Measurements from ENCODE around the gene MISP3.
"Not testable (repeated sequence)": the region's sequence is repeated elsewhere in the genome, so short reads cannot be mapped to it uniquely, and the experiment has no call there.

Gene MISP3

DNA sequence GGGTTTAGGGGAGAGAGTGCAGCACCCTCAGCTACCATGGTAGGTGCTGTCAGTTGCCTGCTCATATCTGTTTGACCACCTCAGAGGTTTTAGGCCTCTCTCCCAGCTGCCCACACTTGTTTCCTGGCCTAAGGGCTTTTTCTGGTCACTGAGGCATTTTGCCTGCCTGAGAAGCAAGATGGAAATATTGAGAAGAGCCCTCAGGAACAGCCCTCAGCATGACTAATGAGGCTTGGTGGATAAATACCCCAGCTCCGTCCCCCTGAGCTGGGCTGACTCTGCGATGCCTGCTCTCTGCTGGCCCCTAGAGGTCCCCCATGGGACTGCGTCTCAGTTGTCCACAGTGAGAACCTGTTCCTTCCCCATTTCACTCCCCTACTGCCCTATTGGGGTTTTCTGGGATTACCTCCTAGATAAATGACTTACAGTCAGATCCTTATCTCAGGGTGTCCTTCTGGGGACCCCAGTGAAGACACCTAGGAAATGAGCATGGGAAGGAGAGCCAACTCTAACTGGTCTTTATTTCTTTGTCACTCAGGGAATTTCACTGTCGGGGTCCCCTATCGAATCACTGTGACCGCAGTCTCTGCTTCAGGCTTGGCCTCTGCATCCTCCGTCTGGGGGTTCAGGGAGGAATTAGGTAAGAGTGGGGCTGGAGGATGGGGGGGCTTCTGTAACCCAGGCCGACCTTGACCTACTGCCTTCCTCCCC is 24.0 kb upstream of the MISP3 start:
- no peak for DNase-seq (ENCODE audit: extremely low read depth, low read depth)
- H3K4me3 ChIP-seq (replicated peaks; ENCODE audit: low read depth, low read length): no peak overlapping the region
- TF ChIP-seq CTCF (IDR thresholded peaks at IDR 0.05; ENCODE audit: low read depth, low read length, missing control alignments): peak; percentile 95

- DNase-seq (ENCODE audit: extremely low read depth, low read depth): no peak
- no peak for TF ChIP-seq CTCF (IDR thresholded peaks at IDR 0.05; ENCODE audit: low read depth, low read length, missing control alignments)
- H3K4me3 ChIP-seq (replicated peaks; ENCODE audit: low read depth, low read length): no peak overlapping the region
Measured at GRCh38 chr19:14050512-14050911, 22.1 kb upstream of the MISP3 start.

DNA sequence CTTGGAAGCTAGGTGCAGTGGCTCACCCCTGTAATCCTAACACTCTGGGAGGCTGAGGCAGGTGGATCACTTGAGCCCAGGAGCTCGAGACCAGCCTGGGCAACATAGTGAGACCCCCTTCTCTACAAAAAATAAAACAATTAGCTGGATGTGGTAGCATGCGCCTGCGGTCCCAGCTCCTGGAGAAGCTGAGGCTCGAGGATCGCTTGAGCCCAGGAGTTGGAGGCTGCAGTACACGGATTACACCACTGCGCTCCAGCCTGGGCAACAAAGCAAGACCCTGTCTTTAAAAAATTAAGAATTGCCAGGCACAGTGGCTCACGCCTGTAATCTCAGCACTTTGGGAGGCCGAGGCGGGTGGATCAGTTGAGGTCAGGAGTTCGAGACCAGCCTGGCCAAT is 21.6 kb upstream of the MISP3 start:
- not testable (repeated sequence) for H3K4me3 ChIP-seq (replicated peaks; ENCODE audit: low read depth, low read length); DNase-seq (ENCODE audit: extremely low read depth, low read depth)

DNA sequence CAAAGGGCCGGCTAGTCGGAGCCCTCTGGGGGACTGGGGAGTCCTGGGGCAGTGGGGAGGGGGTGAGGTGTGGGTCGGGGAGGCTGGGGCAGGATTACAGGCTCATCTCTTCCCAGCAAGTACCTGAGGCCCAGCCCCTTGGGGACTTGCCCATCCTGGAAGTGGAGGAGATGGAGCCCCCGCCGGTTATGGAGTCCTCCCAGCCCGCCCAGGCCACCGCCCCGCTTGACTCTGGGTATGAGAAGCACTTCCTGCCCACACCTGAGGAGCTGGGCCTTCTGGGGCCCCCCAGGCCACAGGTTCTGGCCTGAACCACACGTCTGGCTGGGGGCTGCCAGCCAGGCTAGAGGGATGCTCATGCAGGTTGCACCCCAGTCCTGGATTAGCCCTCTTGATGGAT is 20.6 kb upstream of the MISP3 start:
- no peak for DNase-seq (ENCODE audit: extremely low read depth, low read depth)
- TF ChIP-seq CTCF (IDR thresholded peaks at IDR 0.05; ENCODE audit: low read depth, low read length, missing control alignments): no peak
- H3K4me3 ChIP-seq (replicated peaks; ENCODE audit: low read depth, low read length): no peak overlapping the region

- DNase-seq (ENCODE audit: extremely low read depth, low read depth): no peak
- no peak overlapping the region for H3K4me3 ChIP-seq (replicated peaks; ENCODE audit: low read depth, low read length)
- no peak for TF ChIP-seq CTCF (IDR thresholded peaks at IDR 0.05; ENCODE audit: low read depth, low read length, missing control alignments)
Measured at GRCh38 chr19:14052470-14052869, 20.1 kb upstream of the MISP3 start.

GRCh38 chr19:14053032-14053431 is 19.6 kb upstream of the MISP3 start:
- H3K4me3 ChIP-seq (replicated peaks; ENCODE audit: low read depth, low read length): no peak overlapping the region
- DNase-seq (ENCODE audit: extremely low read depth, low read depth): no peak
- TF ChIP-seq CTCF (IDR thresholded peaks at IDR 0.05; ENCODE audit: low read depth, low read length, missing control alignments): no peak

- TF ChIP-seq CTCF (IDR thresholded peaks at IDR 0.05; ENCODE audit: low read depth, low read length, missing control alignments): no peak
Measured at GRCh38 chr19:14053500-14053899, 19.1 kb upstream of the MISP3 start.

More at GRCh38 chr19:14053500-14053899, 19.1 kb upstream of the MISP3 start:
- no peak for DNase-seq (ENCODE audit: extremely low read depth, low read depth)
- no peak overlapping the region for H3K4me3 ChIP-seq (replicated peaks; ENCODE audit: low read depth, low read length)
